GM12875 (cell line): ENCODE data around the gene PRR23B.

Source experiments
- H3K4me3 ChIP-seq: one replicate; pipeline ENCODE4 v1.5.1; 2011; ENCODE audit warnings: low read depth, low read length, control low read depth
- TF ChIP-seq, protein P1 (sequence below): IDR thresholded peaks from 2 replicates; pipeline ENCODE4 v1.5.1; 2011; ENCODE audit warnings: low read depth, mild to moderate bottlenecking, control low read depth, inconsistent platforms, low read length, moderate library complexity, borderline replicate concordance; ENCODE audit not compliant: insufficient read depth

The PRR23B gene

DNA sequence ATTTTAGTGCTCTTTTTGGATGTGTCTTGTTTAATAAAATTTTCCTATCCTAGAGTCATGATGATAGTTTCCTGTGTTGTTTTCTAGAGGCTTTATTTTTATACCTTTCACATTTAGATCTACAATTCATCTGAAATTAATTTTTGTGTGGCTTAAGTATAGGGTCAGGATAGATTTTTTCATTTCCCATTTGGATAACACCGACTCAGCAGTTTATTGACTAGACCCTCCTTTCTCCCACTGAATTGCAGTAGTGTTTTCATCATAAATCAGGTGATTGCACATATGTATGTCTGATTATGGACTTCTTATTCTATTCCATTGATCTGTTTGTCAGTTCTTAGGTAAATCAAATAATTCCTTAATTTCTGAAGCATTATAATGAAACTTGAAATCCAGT lies 25.0 kb downstream of the PRR23B start:
- TF ChIP-seq, protein P1, sequence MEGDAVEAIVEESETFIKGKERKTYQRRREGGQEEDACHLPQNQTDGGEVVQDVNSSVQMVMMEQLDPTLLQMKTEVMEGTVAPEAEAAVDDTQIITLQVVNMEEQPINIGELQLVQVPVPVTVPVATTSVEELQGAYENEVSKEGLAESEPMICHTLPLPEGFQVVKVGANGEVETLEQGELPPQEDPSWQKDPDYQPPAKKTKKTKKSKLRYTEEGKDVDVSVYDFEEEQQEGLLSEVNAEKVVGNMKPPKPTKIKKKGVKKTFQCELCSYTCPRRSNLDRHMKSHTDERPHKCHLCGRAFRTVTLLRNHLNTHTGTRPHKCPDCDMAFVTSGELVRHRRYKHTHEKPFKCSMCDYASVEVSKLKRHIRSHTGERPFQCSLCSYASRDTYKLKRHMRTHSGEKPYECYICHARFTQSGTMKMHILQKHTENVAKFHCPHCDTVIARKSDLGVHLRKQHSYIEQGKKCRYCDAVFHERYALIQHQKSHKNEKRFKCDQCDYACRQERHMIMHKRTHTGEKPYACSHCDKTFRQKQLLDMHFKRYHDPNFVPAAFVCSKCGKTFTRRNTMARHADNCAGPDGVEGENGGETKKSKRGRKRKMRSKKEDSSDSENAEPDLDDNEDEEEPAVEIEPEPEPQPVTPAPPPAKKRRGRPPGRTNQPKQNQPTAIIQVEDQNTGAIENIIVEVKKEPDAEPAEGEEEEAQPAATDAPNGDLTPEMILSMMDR, result no peak
- H3K4me3 ChIP-seq, result no peak overlapping the region

DNA sequence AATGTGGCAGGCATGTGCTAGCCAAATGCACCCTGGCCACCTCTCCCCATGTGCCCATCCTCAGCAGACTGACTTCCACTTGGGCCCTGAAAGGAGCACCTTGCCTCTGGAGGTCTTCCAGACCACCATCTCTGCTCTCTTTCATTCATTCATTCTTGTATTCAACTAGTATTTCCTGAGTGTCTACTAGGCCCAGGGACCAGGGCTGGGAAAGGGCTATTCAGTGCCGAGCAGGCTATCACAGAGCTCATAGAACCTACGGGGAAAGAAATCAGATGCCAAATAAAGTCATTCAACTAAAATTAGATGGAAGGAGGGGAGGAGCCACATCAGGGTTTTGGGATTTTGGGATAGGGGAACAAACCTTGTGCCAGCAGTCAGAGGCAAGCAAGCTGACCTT lies 33.5 kb downstream of the PRR23B start:
- H3K4me3 ChIP-seq, result no peak overlapping the region
- TF ChIP-seq, protein P1, result no peak

DNA sequence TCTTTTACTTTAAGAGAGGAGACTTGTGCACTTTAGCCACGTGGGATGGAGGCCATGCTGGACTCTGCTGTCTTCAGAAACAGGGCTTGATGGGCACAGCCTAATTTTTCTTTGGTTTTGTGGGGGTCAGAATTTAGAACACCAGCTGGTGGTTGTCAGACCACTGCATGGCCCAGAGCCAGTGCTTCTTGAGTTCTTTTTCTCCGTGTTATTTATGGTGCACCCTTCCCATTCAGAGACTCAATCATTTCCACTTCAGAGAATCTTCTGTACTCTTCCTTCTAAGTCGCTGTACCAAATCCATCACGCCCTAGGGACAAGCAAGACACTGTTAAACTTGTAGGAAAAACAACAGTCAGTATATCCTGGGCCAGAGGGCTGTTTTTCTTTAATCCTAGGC lies 34.8 kb downstream of the PRR23B start:
- H3K4me3 ChIP-seq, result no peak overlapping the region
- TF ChIP-seq, protein P1, result no peak

DNA sequence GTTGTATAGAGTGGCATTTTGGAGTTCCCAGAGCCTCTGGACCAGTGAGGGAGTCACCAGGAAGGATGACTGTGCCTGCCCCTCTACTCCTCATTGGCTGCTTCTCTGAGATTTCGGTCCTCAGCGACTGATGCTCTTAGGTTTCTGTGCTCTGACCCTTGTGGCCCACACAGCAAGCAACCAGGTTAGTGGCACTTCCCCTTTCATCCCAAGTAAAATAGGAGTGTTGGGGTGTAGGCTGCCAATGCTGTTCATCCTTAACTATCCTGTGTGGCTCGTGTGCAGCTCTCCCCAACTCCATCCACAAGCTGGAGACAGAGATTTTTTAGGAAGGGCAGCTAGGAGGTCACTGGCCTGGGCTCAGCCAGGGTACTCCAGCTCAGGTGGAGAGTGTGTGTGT lies 35.9 kb downstream of the PRR23B start:
- TF ChIP-seq, protein P1, result no peak
- H3K4me3 ChIP-seq, result no peak overlapping the region

DNA sequence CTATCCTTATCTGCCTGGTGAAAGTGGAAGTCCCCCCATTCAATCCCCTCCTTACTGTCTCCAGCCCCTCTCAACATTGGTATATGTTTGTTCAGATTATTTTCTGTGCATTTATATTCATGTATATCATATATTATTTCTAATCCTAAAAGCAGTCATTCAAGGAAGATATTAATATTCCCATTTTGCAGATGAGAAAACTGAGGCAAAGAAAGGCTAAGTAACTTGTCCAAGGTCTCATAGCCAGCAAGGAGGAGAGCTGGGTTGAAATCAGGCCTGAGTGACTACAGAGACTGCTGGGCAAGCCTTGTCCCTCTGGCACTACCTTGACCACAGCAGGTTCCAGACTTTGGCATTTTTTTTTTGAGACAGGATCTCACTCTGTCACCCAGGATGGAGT lies 44.7 kb downstream of the PRR23B start:
- no peak overlapping the region for H3K4me3 ChIP-seq

DNA sequence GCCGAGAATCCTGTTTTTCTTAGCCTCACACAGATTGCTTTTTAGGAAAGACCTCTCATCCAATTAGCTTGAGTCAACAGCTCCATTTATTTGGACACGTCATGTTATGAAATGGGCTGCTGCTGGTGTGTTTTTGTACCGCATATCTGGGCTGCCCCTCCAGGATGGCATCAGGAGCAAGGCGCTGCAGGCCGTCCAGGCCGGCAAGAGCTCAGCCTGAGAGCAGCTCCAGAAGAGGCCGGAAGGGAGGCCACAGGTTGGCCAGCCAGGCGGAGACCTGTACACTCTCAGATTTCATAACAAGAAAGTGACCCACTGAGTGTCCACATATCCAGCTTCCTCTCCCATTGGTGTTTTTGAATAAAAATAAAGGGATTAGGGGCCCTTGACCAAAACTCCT lies 45.4 kb downstream of the PRR23B start:
- TF ChIP-seq, protein P1, result no peak
- no peak overlapping the region for H3K4me3 ChIP-seq

More for the DNA sequence above, 44.7 kb downstream of the PRR23B start:
- TF ChIP-seq, protein P1, result no peak

DNA sequence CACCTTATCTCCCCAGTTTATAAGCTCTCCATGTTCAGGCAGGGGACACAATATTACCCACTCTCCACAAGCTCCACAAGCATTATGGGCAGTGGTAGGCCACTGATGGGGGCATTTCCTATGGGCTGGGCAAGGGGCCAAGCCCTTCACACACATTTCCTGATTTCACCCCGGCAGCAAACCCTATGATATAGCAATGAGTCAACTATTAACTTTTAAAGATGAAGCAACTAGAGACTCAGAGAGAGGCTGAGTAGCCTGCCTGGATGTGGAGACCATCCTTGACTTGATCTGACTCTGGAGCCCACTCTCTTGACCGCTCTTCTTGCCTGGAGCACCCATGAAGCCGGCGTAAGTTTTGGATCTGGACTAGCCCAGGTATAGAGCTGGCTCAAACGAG lies 46.3 kb downstream of the PRR23B start:
- H3K4me3 ChIP-seq, result no peak overlapping the region
- TF ChIP-seq, protein P1, result no peak
